Hematopoietic multipotent progenitor cell treated with erythropoietin and hydrocortisone succinate and interleukin-3 and kit ligand, for 6 days (in vitro differentiated cells): ENCODE data around the gene MGAT5B.
A peak's percentile ranks its signal among the peaks of the same experiment; 100 is the strongest.

Source experiments
- DNase-seq: peaks from one replicate; pipeline ENCODE4 v3.0.0-alpha.2; 2015

The MGAT5B gene

DNA sequence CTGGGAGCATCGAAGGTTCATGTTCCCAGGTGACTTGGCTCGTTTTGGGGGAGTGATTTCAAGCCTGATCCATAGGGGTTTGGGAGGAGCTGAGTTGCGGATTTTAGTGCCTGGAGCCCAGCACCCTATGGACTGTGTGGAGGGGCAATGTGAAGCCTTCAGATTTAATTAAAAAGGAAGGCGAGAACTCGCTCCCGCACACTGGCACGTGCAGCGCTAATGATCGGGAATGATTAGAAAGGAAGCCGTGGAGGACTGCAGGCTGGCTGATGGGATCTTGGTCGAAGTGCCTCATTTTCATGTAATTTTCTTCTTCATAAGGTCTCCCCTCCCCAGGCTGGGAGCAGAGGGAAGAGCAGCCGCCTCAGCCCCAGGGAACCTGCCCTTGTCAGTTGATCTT lies 12.8 kb downstream of the MGAT5B start:
- no peak for DNase-seq

- DNase-seq = no peak
Observed at GRCh38 chr17:76881408-76881807, 13.2 kb downstream of the MGAT5B start.

DNA sequence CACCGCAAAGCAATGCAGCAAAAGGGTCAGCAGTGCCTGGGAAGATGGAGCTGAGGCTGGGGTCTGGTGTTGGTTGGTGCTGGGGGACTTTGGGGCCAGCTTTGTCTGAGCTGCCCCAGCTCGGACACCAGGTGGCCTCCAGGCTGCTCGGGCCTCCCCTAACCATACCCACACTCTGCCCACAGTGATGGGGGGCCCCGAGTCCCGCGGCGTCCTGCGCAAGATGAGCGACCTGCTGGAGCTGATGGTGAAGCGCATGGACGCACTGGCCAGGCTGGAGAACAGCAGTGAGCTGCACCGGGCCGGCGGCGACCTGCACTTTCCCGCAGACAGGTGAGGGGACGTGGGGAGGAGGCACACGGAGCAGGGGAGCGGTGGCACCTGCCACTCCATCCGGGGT lies 13.8 kb downstream of the MGAT5B start:
- no peak for DNase-seq

DNA sequence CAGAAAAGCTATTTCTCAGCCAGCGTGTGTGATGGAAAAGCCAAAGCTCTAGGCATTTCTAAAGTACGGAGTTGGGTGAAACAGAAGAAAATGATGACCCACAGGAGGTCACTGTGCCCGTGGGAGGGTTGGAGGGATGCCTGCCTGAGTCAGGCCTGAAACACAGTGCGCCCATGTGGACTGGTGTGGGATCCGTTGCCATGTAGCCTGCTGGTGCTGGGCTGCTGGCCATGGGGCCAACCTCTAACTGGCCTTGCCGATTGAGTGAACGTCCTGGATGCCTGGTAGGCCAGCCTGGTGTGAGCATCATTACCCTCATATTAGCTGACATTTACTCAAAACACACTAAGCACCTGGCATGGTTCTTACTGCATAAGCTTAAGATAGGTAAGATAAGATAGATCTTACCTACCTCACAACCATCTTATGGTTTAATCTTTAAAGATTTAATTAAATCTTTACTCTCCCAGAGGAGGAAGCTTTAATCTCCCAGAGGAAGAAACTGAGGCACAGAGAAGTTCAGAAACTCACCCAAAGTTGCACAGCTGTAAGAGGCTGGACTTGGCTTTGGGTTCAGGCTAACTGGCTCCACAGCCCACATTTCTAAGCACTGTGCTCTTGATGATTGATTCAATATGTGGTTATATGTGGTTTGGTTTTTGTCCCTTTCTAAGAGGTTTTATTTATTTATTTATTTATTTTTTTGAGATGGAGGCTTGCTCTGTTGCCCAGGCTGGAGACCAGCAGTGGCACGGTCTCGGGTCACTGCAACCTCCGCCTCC lies 15.7 kb downstream of the MGAT5B start:
- no peak for DNase-seq

GRCh38 chr17:76884995-76885893 lies 17.0 kb downstream of the MGAT5B start:
- DNase-seq = no peak

- no peak for DNase-seq
Observed at GRCh38 chr17:76885894-76886290, 17.7 kb downstream of the MGAT5B start.

DNA sequence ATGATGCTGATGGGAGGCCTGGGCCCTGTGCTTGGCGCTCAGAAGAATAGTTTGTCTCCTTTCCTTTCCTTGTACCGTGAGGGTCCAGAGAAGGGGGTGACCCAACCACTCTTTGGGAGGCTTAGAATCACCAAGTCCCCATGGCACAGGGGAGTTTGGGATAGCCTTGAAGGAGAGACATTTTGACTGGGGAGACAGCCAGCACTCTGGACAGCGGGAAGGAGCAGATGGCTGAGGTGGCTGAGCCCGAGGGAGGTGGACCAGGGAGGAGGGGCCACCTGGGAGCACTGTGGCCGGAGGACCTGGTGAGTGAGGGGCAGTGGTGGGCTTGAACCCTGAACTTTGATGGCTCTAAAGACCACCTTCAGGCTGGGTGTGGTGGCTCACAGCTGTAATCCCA lies 18.2 kb downstream of the MGAT5B start:
- DNase-seq = no peak

DNA sequence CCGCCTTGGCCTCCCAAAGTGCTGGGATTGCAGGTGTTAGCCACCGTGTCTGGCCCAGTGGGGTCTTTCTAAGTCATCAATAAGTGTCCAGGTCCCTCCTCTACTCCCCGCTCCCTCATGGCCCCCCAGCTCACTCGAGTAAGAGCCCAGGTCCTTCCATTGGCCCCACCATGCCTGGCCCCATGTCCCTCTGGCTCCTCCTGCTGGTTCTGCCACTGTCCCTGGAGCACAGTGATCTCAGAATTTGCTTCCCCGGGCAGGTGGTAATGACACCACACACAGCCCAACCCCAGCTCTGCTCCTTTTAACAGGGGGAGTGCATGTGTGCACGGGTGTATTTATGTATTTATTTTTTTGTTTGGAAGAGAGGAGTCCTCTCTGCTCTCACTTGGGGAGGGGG lies 19.6 kb downstream of the MGAT5B start:
- DNase-seq = peak; percentile 31

DNA sequence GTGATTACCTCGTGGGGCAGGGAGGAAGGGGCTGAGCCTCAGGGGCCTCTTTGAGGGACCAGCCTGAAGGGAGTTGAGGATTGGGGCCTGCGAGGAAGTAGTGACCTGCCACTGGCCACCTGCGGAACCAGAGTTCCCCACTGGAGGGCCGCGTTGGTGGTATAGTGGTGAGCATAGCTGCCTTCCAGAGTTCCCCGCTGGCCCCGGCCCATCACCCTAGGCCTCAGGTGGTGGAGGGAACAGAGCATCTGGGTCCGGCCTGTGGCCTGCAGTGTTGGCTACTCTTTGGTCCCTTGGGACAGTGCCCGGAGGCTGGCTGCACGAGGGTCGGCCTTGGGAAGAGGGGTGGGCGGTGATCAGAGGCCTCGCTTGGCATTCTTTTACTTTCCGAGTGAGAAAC lies 20.5 kb downstream of the MGAT5B start:
- no peak for DNase-seq

- no peak for DNase-seq
Observed at GRCh38 chr17:76889323-76889722, 21.1 kb downstream of the MGAT5B start.

- DNase-seq = no peak
Observed at GRCh38 chr17:76892329-76892728, 24.1 kb downstream of the MGAT5B start.

DNA sequence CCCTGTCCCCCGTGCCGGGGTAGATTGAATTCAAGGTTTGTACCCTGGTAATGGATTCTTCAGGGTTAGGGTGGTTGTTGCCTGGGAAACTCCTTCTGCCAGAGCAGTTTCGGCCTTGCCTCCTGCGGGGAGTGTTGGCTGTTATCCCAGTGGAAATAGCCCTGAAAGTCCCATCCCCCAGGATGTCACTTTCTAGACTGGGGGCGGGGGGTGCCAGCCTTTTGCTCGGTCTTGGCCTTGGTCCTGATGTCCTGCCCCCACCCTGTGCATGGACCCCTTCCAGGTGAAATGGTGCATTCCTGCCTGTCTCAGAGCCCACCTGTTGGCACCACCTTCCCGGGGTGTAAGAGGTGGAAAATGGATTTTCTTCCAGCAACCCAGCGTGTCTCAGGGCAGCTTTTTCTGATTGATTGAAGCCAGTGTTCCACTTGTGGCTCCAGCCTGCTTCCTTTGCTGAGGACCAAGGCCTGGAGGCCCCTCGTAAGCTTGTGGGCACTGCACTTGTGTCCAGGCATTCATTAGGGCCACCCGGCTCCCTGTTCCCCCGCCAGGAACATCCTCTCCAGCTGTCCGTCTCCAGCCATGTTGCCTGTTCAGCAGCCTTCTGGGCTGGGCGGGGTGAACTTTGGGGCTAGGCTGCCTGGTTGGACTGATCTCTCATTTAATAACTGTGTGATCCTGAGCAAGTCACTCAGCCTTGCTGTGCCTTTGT lies 25.6 kb downstream of the MGAT5B start:
- DNase-seq = no peak

DNA sequence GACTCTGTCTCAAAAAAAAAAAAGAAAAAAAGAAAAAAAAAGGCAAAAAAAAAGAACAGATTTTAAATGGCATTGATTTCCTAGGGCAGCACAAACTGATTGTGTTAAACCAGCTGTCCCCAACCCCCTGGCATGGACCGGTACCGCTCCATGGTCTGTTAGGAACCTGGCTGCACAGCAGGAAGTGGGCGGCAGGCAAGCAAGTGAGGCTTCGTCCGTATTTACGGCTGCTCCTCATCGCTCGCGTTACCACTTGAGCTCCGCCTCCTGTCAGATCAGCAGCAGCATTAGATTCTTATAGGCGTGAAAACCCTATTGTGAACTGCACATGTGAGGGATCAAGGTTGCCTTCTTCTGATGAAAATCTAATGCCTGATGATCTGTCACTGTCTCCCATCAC lies 26.6 kb downstream of the MGAT5B start:
- no peak for DNase-seq

DNA sequence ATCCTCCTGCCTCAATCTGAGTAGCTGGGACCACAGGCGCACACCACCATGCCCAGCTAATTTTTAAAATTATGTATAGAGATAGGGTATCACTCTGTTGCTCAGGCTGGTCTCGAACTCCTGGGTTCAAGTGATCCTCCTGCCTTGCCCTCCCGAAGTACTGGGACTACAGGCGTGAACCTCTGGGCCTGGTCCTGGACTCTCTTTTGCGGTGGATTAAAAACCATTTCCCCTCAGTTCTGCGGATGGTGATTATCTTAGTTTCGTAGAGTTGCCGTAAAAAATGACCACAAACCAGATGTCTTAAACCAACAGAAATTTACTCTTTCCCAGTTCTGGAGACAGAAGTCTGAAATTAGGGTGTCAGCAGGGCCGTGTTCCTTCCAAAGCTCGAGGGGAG lies 28.8 kb downstream of the MGAT5B start:
- DNase-seq = no peak

- DNase-seq = no peak
Observed at GRCh38 chr17:76899414-76899813, 31.2 kb downstream of the MGAT5B start.

GRCh38 chr17:76900723-76901122 lies 32.5 kb downstream of the MGAT5B start:
- DNase-seq = no peak

DNA sequence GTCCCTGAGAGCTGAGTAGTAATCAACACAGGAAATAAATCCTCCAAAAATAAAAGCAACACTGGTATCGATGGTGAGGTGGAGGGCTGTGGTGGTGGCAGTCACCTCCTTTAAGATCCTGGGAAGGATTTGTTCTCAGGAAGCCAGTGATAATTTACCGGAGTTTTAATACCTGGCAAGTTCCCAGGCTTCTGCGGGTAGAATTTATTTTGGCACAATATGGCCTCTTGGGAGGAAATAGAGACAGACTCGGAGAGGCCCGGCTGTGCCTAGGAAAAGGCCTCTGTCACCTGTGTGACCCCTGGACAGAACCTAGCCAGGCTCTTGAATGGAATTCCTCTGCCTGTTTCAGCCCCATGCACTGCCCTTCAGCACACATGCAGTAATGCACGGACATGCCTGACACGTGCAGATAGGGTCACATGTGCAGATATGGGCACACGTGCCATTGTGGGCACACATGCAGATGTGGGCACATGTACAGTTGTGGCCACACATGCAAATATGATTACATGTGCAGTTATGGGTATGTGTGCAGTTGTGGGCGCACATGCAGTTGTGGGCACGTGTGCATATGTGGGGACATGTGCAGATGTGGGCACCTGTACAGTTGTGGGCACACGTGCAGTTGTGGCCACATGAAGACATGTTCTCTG lies 33.5 kb downstream of the MGAT5B start:
- DNase-seq = no peak

GRCh38 chr17:76902476-76902875 lies 34.3 kb downstream of the MGAT5B start:
- no peak for DNase-seq

- no peak for DNase-seq
Observed at GRCh38 chr17:76903631-76904030, 35.4 kb downstream of the MGAT5B start.

- no peak for DNase-seq
Observed at GRCh38 chr17:76904116-76904515, 35.9 kb downstream of the MGAT5B start.

DNA sequence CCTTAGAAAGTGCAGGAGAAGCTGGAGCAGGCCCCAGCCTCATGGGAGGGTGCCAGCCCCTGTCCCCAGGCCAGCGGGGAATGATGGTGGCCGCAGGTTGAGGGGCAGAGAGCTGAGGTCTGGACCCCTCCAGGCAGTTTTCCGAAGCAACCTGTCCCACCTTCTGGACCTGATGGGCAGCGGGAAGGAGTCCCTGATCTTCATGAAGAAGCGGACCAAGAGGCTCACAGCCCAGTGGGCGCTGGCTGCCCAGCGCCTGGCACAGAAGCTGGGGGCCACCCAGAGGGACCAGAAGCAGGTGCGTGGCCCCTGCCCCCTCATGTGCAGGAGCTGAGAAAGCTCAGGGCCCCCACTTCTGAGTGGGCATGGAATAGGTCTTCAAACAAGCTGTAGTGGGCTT lies 36.8 kb downstream of the MGAT5B start:
- DNase-seq = no peak

- no peak for DNase-seq
Observed at GRCh38 chr17:76905836-76906235, 37.6 kb downstream of the MGAT5B start.

GRCh38 chr17:76906463-76906862 lies 38.3 kb downstream of the MGAT5B start:
- DNase-seq = no peak
